GM03348 (cell line): ENCODE results near the gene TIMM23.
"Not testable (repeated sequence)": the region's sequence is repeated elsewhere in the genome, so short reads cannot be mapped to it uniquely, and the experiment has no call there.

Source experiments
- DNase-seq: peaks from one replicate; pipeline ENCODE4 v3.0.0; 2012; ENCODE audit warnings: low spot score

TIMM23 gene

GRCh38 chr10:45972106-45972812 is at the start of gene TIMM23:
Gene TIMM23 (plus strand): TSS chr10:45972489. CDS start chr10:45972625, 136 bp downstream.
- peak; percentile 73 for DNase-seq

- DNase-seq, result not testable (repeated sequence)
These were observed 45.5 kb upstream of the TIMM23 start for GRCh38 chr10:45926790-45927189.

GRCh38 chr10:45931305-45931704 is 41.0 kb upstream of the TIMM23 start:
- not testable (repeated sequence) for DNase-seq

GRCh38 chr10:45934788-45935187 is 37.5 kb upstream of the TIMM23 start:
- not testable (repeated sequence) for DNase-seq

GRCh38 chr10:45939176-45939697 is 33.1 kb upstream of the TIMM23 start:
- DNase-seq, result not testable (repeated sequence)

- DNase-seq, result not testable (repeated sequence)
These were observed 31.1 kb upstream of the TIMM23 start for GRCh38 chr10:45941196-45941595.

GRCh38 chr10:45945476-45945875 is 26.8 kb upstream of the TIMM23 start:
- not testable (repeated sequence) for DNase-seq

GRCh38 chr10:45947363-45947762 is 24.9 kb upstream of the TIMM23 start:
- DNase-seq, result not testable (repeated sequence)

- DNase-seq, result peak; percentile 13
These were observed 23.5 kb upstream of the TIMM23 start for GRCh38 chr10:45948801-45949200.

GRCh38 chr10:45954367-45954766 is 17.9 kb upstream of the TIMM23 start:
- DNase-seq, result not testable (repeated sequence)

GRCh38 chr10:45956634-45957033 is 15.7 kb upstream of the TIMM23 start:
- DNase-seq, result not testable (repeated sequence)

GRCh38 chr10:45957928-45958327 is 14.4 kb upstream of the TIMM23 start:
- DNase-seq, result not testable (repeated sequence)

GRCh38 chr10:45962686-45963452 is 9.4 kb upstream of the TIMM23 start:
- not testable (repeated sequence) for DNase-seq

GRCh38 chr10:45971019-45971418 is 1.3 kb upstream of the TIMM23 start:
- DNase-seq, result not testable (repeated sequence)

- DNase-seq, result peak; percentile 2
These were observed 565 bp upstream of the TIMM23 start for GRCh38 chr10:45971742-45972105.

GRCh38 chr10:45972813-45973169 is 502 bp downstream of the TIMM23 start:
- DNase-seq, result not testable (repeated sequence)

- not testable (repeated sequence) for DNase-seq
These were observed 1.8 kb downstream of the TIMM23 start for GRCh38 chr10:45974041-45974440.

- DNase-seq, result not testable (repeated sequence)
These were observed 6.3 kb downstream of the TIMM23 start for GRCh38 chr10:45978554-45978953.

GRCh38 chr10:45981367-45981766 is 9.1 kb downstream of the TIMM23 start:
- DNase-seq, result not testable (repeated sequence)

GRCh38 chr10:45983538-45984186 is 11.4 kb downstream of the TIMM23 start:
- not testable (repeated sequence) for DNase-seq

- DNase-seq, result not testable (repeated sequence)
These were observed 12.2 kb downstream of the TIMM23 start for GRCh38 chr10:45984473-45984872.

GRCh38 chr10:45985590-45985989 is 13.3 kb downstream of the TIMM23 start:
- not testable (repeated sequence) for DNase-seq
